CD14-positive monocyte (primary cell): ENCODE data around the gene CNN3. TPM values are rescaled to one million over a fixed set of nuclear protein-coding genes. Genes with fewer than 3 reads are reported as not detected.

Source experiments
- DNase-seq, 3 donors: peaks; one replicate each; pipeline ENCODE4 v3.0.0-alpha.2; 2011 to 2022
- H2AFZ ChIP-seq: 2 replicates; pipeline ENCODE4 v1.6.0; 2012; ENCODE audit warnings: mild to moderate bottlenecking, low read depth, low read length, inconsistent platforms; ENCODE audit not compliant: insufficient read depth, poor library complexity, severe bottlenecking
- H3K27ac ChIP-seq, 2 donors: 1 replicate in 1 of 2; 2 replicates in 1 of 2; pipeline ENCODE4 v1.5.1; 2012 to 2013; ENCODE audit warnings: low read length in 2 of 2, control low read depth in 1 of 2, inconsistent platforms in 1 of 2, low read depth in 1 of 2, mild to moderate bottlenecking in 1 of 2
- H3K27me3 ChIP-seq, 2 donors: one replicate each; pipeline versions ENCODE4 v1.6.0 to v1.6.1; 2011 to 2013; ENCODE audit warnings: low read length in 2 of 2; ENCODE audit not compliant: control insufficient read depth in 2 of 2, insufficient read depth in 2 of 2
- H3K36me3 ChIP-seq, 2 donors: replicated peaks in 1 of 2; 1 replicate in 1 of 2; 2 replicates in 1 of 2; pipeline versions ENCODE4 v1.5.1 to v1.6.1; 2012 to 2013; ENCODE audit warnings: low read length in 2 of 2, control low read depth in 1 of 2, inconsistent platforms in 1 of 2, mild to moderate bottlenecking in 1 of 2; ENCODE audit not compliant: insufficient read depth in 2 of 2, control insufficient read depth in 1 of 2
- H3K4me1 ChIP-seq, 2 donors: 1 replicate in 1 of 2; 2 replicates in 1 of 2; pipeline versions ENCODE4 v1.5.1 to v1.6.1; 2012 to 2013; ENCODE audit warnings: low read length in 2 of 2, control low read depth in 1 of 2, inconsistent platforms in 1 of 2, mild to moderate bottlenecking in 1 of 2, moderate library complexity in 1 of 2; ENCODE audit not compliant: insufficient read depth in 2 of 2, control insufficient read depth in 1 of 2
- H3K4me2 ChIP-seq: replicated peaks from 2 replicates; pipeline ENCODE3; 2012; ENCODE audit warnings: low read length, moderate library complexity, mild to moderate bottlenecking; ENCODE audit not compliant: poor library complexity, severe bottlenecking; ENCODE audit errors: extremely low read depth
- H3K4me3 ChIP-seq, 3 experiments: fragments of 200-600 bp in 1 of 3; sonication (generic) in 1 of 3; replicated peaks in 1 of 3; 1 replicate in 2 of 3; 2 replicates in 1 of 3; pipeline ENCODE4 v1.5.1; 2011 to 2013; ENCODE audit warnings: low read length in 3 of 3, mild to moderate bottlenecking in 3 of 3, control low read depth in 2 of 3, low read depth in 2 of 3, inconsistent platforms in 1 of 3, moderate library complexity in 1 of 3
- H3K79me2 ChIP-seq: 2 replicates; pipeline ENCODE4 v1.6.0; 2012; ENCODE audit warnings: mild to moderate bottlenecking, control low read depth, inconsistent platforms, low read length, moderate library complexity; ENCODE audit not compliant: insufficient read depth
- H3K9ac ChIP-seq: 2 replicates; pipeline ENCODE4 v1.6.0; 2017; ENCODE audit warnings: low read length, mild to moderate bottlenecking; ENCODE audit not compliant: insufficient read depth, poor library complexity, severe bottlenecking
- H3K9me3 ChIP-seq, 2 donors: replicated peaks in 1 of 2; 1 replicate in 1 of 2; 2 replicates in 1 of 2; pipeline versions ENCODE4 v1.5.1 to v1.6.1; 2012 to 2013; ENCODE audit warnings: low read length in 2 of 2, control low read depth in 1 of 2; ENCODE audit not compliant: control insufficient read depth in 1 of 2, insufficient read depth in 1 of 2
- H4K20me1 ChIP-seq: 2 replicates; pipeline ENCODE4 v1.6.0; 2012; ENCODE audit warnings: mild to moderate bottlenecking, low read length, control low read depth, moderate library complexity; ENCODE audit not compliant: insufficient read depth
- H3K27ac Mint-ChIP-seq, 7 donors: one replicate each; pipeline ENCODE4 v1.8.0; 2020; ENCODE audit warnings: mild to moderate bottlenecking in 7 of 7, mixed read lengths in 7 of 7, moderate library complexity in 6 of 7, inconsistent platforms in 2 of 7
- H3K27me3 Mint-ChIP-seq, 3 donors: one replicate each; pipeline ENCODE4 v1.8.0; 2021 to 2022; ENCODE audit warnings: low read depth in 3 of 3, mild to moderate bottlenecking in 3 of 3, mixed read lengths in 3 of 3, moderate library complexity in 3 of 3, inconsistent platforms in 1 of 3
- H3K36me3 Mint-ChIP-seq, 2 donors: one replicate each; pipeline ENCODE4 v1.8.0; 2020; ENCODE audit warnings: mixed read lengths in 2 of 2, inconsistent platforms in 1 of 2, mild to moderate bottlenecking in 1 of 2
- H3K4me1 Mint-ChIP-seq: one replicate; pipeline ENCODE4 v1.8.0; 2020; ENCODE audit warnings: mild to moderate bottlenecking, mixed read lengths
- H3K4me3 Mint-ChIP-seq, 2 donors: one replicate each; pipeline ENCODE4 v1.8.0; 2020; ENCODE audit warnings: mild to moderate bottlenecking in 2 of 2, mixed read lengths in 2 of 2, moderate library complexity in 1 of 2
- H3K9me3 Mint-ChIP-seq, 7 donors: one replicate each; pipeline ENCODE4 v1.8.0; 2020 to 2022; ENCODE audit warnings: mixed read lengths in 7 of 7, mild to moderate bottlenecking in 6 of 7, moderate library complexity in 6 of 7, inconsistent platforms in 2 of 7
- CTCF ChIP-seq: fragments of 200-600 bp; IDR thresholded peaks from one replicate; pipeline ENCODE4 v1.8.0; 2022; ENCODE audit warnings: antibody characterized with exemption, mild to moderate bottlenecking
- WGBS: methylation state at CpG from one replicate; pipeline ENCODE4 v1.1.5; 2013; ENCODE audit warnings: missing lambda C conversion rate; ENCODE audit not compliant: insufficient coverage; 5-methylcytosine and 5-hydroxymethylcytosine counted together
- intact Hi-C, 2 donors: fragments of 100-400 bp; cut with micrococcal nuclease; formaldehyde crosslinking; loops; one replicate each; pipeline versions ENCODE4 v1.15.0 to v1.15.1; 2023
- polyA plus RNA-seq, 3 donors: library from polyadenylated mRNA; depleted of rRNA in 1 of 3; unstranded in 2 of 3; stranded (reverse) in 1 of 3; fragments of 300-500 nt in 2 of 3; fragments of >200 nt in 1 of 3; fragmentation: Illumina TruSeq in 2 of 3; gene quantifications; 1 replicate in 2 of 3; 2 replicates in 1 of 3; pipeline ENCODE4 v1.2.3, GENCODE V29; 2012 to 2021

Gene CNN3
- polyA plus RNA-seq, 3 donors: 0.08 to 0.09 (median 0.08) TPM

- no peak for DNase-seq
- H3K27me3 Mint-ChIP-seq: peaks cover 1 to 7% (median 7%) of the 10 kb centered on the region in 3 donors
- Histone ChIP-seq H3K79me2 (no peaks in the 10 kb centered on the region), H3K9ac (no peak overlapping the region), H3K27me3 (no peaks in the 10 kb centered on the region), H3K36me3 (no peaks in the 10 kb centered on the region), H3K27ac (no peak overlapping the region), H3K4me3 (no peak overlapping the region), H3K4me2 (no peak overlapping the region), H3K9me3 (no peaks in the 10 kb centered on the region), H2AFZ (no peak overlapping the region), H4K20me1 (no peaks in the 10 kb centered on the region), H3K4me1 (no peaks in the 10 kb centered on the region)
- peaks cover 0 to 4% (median 0%) of the 10 kb centered on the region in 7 donors for H3K9me3 Mint-ChIP-seq
- whole genome bisulfite sequencing: no CpG with 5 or more reads among the region's 5 CpGs
- no peak for TF ChIP-seq CTCF
- no peaks in the 10 kb centered on the region for H3K4me1 Mint-ChIP-seq
- no peaks in the 10 kb centered on the region for H3K36me3 Mint-ChIP-seq
- H3K27ac Mint-ChIP-seq: no peak overlapping the region
- intact Hi-C loops: no loop called here
- no peak overlapping the region for H3K4me3 Mint-ChIP-seq
These were observed 10.1 kb upstream of the CNN3 start for GRCh38 chr1:94936861-94937620.

GRCh38 chr1:94935476-94935875 is 8.6 kb upstream of the CNN3 start:
- Mint-ChIP-seq H3K4me3 (no peak overlapping the region), H3K4me1 (no peaks in the 10 kb centered on the region), H3K27me3 (peaks cover 1 to 7% (median 7%) of the 10 kb centered on the region in 3 donors), H3K27ac (no peak overlapping the region), H3K9me3 (peaks cover 0 to 2% (median 0%) of the 10 kb centered on the region in 7 donors), H3K36me3 (no peaks in the 10 kb centered on the region)
- no CpG with 5 or more reads among the region's 1 CpG for WGBS
- H3K27me3 ChIP-seq: peaks cover 0 to 3% of the 10 kb centered on the region in 2 donors
- no peaks in the 10 kb centered on the region for H3K79me2 ChIP-seq
- no peak overlapping the region for H3K4me2 ChIP-seq
- no peak overlapping the region for H3K27ac ChIP-seq
- no peaks in the 10 kb centered on the region for H4K20me1 ChIP-seq
- TF ChIP-seq CTCF: no peak
- intact Hi-C loops: loop anchor here in 1 of 2 donors (2.0 kb wide), 1 partner anchor 27 kb away; no protein-coding TSS in a partner anchor
- no peak overlapping the region for H2AFZ ChIP-seq
- H3K4me3 ChIP-seq: no peak overlapping the region
- no peaks in the 10 kb centered on the region for H3K9me3 ChIP-seq
- no peak for DNase-seq
- H3K9ac ChIP-seq: no peak overlapping the region
- H3K36me3 ChIP-seq: no peaks in the 10 kb centered on the region
- H3K4me1 ChIP-seq: no peaks in the 10 kb centered on the region
